NCI-H510A (cell line): ENCODE data around the gene ELL.

Experiments
- DNase-seq: peaks from one replicate; lab custom pipeline; 2025; lab: John Stamatoyannopoulos, UW

The ELL gene

DNA sequence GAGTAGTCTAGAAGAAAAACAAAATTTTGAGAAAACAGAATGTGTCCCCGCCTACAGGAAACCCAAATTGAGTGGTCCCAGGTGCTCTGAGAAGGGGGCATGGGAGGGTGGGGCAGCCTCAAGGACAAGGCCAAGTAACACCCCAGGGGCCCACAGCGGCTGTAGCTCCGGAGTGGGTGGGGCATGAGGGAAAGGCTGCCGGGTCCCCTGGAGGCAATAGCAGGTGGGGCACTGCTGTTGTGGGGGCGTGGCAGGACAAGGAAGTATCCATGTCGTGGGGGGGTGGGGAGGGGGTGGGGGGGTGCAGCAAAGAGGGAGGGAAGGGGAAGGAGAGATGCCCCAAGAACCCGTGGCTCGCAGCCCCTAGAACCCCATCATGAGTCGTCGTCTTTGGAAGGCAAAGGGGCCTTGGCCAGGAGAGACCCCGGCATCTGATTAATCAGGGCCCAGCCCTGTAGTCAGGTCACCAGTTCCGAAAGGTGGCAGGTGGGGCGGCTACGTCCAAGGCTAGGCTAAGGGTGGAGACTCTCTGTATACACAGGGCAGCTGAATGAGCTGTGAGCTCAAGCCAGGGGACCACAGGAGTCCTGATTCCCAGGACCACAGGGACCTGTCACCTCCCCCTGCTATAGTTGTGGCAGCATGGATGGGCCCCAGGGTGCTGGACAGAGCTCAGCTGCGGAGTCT is 76.5 kb downstream of the ELL start:
- DNase-seq, result no peak

DNA sequence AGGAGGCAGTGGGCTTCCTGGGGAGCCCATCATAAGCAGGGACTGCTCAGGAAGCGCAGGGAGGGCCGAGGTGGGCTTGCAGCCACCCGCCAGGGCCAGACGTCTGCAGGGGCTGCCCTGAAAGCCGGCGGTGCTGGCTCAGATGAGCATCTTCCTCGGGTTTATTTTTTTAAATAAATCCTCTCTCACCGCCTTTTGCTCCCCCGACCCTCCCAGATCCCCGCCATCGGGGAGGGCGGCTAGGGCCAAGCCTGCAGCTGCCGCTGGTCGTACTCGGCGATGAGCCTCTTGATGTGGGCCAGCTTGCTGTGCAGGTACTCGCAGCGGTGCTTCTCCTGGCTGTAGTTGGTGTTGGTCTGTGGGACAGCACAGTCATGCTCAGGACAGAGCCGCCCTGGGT is 77.4 kb downstream of the ELL start:
- DNase-seq, result no peak

DNA sequence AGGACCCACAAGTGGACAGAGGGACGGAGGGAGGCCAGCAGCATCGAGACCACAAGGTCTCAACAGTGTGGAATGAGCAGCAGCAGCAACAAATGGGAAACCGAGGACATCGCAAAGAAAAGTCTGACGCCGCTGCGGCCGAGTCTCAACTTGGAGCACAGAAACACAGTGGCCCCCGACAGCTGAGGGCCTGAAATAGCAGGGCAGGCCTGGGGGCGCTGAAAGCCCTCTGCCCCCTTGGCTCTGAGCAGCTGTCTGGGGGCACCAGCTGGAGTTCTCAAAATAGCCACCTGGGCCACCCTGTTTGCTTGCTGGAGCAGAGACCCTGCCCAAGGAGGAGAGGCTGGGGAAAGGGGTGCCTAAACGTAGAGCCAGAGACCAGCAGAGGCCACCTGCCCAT is 78.0 kb downstream of the ELL start:
- no peak for DNase-seq

DNA sequence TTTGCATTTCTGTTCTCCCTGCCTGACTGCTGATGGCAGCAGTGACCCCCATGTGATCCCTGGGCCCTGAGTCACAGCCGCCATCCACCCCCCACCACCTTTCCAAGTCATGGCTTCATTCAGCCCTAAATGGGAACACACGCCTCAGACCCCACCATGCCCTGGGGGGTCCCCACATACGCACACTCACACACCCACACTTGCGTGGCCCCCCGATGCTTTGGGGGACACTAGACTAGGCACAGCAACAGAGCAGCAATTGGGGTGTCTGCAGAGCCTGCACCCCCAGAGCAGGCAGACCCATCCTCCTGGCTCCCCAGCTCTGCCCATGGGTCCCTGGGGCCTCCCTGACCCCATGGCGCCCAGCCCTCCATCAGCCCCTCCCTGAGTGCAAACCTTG is 78.5 kb downstream of the ELL start:
- DNase-seq, result no peak

DNA sequence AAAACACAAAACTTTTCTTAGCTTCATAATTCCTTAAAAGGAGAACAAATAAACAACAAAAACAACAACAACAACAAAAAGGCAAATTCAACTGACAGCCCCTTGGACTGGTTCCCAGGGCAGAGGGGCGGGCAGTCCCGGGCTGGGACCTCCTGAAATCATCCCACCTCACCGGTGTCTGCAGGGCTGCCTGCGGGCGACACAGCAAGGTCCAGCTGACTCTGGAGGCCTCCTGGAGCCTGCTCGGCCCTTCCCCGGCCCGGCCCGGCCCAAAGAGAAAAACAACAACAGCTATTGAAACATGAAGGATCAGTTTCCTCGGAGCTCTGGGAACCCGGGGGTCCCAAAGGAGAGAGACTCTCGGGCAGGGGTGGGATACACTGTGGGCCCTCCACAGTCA is 78.9 kb downstream of the ELL start:
- no peak for DNase-seq

DNA sequence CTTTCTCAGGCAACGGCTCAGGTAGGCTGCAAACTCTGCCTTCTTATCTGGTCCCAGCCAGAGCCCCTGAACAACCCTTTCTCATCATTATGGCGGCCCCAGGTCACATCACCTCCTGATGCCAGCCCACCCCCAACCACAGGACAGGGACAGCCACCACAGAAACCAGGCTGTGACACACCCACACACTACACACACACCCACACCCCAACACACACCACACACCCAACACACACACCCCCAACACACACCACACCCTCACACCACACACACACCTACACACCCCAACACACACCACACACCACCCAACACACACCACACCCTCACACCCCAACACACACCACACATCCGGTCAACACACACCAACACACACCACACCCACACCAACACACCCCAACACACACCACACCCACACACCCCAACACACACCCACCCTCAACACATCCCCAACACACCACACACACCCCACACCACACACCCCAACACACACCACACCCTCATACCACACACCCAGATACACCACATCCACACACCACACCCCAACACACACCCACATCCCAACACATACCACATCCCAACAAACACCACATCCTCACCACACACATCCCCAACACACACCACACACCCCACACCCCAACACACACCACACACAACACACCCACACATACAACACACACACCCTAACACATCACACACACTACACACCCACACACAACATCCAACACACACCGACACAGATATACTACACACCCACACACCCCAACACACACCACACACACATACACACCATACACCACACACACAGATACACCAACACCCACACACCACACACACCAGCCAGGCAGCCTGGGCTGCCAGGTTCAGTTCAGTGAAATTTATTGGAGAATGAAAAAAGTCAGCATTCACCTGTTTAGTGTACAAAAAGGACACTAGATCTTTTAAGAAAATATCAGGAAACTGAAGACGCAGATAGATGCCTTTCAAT is 79.8 kb downstream of the ELL start:
- DNase-seq, result no peak

DNA sequence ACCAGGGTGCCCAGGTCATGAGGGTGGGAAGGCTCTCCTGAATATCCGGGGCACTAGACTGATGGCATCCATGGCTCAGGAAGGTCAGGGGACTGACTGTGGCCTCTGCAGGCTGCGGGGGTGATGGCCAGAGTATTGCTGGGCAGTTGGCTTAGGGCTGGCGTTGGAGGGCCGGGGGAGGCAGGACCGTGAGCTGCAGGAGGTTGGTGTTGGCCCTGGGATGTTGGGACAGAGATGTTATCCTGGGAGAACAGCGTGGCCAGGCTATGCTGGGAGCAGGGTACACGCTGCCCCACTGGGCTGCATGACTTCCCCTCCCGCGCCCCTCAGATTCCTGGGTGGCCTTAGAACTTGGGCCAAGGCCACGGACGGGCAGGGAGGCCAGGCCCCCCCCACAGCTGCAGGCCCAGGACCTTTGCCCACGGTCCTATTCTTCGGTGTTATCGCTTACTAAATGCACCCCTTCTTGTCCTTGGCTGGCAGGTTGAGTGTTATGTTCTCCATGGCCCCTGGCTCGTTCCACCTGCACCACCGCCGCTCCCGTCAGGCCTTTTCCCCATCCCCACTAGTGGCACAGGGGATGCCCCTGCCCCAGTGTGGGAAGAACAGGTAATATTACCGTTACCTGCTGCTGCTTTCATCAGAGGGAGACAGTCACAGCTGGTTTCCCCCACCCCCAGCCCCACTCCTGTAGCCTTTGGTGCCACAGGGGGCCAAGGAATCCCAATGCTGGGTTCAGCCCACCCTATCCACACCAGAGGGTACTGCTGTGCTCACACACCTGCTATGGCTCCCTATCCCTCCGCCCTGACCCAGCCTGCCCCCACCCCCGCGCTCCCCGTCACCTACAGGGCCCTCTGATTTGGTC is 80.7 kb downstream of the ELL start:
- no peak for DNase-seq

DNA sequence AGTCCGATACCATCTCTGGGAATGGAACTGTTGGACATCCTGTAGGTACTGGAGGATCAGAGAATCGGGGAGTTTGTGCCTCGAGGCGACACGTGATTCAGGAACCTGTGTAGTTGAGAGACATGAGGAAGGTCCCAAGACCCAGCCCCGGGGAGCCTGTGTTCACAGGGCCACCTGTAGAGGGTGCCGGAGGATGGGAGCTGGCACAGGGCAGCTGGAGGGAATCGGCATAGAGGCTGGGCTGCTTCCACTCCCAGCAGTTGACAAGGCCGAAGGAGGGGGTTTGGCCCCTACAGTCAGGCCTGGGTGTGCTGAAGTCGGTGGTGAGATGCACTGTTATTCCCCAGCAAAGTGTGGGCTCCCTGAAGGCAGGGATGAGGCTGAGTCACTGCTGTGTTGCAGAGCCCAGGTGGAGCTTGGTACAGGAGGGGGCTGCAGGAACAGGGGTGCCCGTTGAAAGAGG is 81.4 kb downstream of the ELL start:
- DNase-seq, result peak; percentile 45

DNA sequence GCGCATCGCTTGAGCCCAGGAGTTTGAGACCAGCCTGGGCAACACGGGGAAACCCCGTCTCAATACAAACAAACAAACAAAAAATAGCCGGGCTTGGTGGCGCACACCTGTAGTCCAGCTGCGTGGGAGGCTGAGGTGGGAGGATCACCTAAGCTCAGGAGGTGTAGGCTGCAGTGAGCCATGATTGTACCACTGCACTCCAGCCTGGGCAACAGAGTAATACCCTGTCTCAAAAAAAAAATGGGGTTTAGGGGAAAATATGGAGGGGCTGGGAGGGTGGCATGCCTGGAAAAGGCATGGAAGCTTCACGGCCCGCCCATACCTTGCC is 82.0 kb downstream of the ELL start:
- DNase-seq, result no peak

DNA sequence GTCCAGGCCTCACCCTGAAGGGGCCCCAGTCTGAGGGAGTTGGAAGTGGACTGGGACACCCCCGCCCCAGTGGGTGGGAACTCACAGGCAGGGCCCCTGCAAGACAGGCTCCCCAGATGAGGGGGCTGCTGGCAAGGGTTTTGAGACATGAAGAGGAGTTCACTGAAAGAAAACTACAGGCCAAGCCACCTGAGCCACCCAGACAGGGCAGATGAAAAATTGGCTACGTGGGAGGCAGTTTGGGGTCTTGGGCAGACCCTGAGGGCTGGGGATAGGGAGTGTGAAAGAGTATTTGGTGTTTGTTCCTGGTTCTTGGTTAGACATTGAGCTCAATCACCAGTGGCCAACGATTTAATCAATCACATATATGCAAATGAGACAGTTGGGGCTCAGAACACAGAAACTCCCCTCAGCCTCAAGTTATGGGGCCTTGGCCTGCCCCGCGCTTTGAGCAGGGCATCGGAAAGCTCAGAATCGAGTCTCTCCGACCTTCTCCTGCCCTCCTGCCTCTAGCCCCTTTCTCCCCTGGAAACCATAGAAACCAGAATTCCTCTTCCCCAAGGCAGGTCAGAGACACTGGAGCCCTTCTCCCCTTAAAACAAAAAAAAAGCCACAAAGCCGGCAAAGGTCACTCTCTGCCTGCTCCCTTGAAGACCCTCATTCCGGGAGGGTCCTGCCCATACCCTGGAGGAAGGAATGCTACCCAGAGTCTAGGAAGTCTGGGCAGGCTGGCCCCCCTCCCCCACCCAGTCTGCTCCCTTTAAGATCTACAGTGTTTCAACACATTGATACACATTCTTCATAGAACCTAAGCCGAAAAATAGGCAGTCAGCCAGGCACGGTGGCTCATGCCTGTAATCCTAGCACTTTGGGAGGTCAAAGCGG is 82.6 kb downstream of the ELL start:
- DNase-seq, result no peak

DNA sequence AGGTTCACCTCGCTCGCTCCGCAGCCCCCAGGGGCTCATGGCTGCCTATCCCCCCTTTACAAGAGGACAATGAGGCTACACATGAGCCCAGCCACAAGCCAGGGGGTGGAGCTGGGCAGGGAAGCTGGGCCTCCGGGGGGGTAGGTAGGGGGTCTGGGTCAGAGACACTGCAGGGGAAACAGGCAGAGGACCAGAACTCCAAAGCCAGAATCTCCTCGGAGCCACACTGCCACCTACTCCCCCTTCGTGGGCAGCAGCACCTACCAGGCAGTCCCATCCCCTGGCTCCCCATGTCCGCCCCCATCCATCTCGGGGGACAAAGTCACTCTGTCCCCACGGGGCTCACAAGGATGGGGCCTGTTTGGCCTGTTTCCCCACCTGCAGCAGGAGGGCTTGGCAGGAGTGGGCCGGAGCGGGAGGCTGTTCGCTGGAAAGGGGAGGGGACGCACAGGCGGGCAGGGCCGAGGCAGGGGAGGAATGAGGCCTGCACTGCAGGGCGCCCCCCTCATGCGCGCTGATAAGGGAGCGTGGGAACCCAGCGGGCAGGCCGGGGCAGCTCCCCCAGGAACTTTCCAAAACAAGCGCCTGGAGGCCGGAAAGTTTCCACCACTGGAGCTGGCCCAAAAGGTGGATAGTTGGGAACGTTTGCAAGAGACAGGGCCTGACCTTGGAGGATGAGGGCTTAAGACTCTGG is 83.4 kb downstream of the ELL start:
- no peak for DNase-seq

DNA sequence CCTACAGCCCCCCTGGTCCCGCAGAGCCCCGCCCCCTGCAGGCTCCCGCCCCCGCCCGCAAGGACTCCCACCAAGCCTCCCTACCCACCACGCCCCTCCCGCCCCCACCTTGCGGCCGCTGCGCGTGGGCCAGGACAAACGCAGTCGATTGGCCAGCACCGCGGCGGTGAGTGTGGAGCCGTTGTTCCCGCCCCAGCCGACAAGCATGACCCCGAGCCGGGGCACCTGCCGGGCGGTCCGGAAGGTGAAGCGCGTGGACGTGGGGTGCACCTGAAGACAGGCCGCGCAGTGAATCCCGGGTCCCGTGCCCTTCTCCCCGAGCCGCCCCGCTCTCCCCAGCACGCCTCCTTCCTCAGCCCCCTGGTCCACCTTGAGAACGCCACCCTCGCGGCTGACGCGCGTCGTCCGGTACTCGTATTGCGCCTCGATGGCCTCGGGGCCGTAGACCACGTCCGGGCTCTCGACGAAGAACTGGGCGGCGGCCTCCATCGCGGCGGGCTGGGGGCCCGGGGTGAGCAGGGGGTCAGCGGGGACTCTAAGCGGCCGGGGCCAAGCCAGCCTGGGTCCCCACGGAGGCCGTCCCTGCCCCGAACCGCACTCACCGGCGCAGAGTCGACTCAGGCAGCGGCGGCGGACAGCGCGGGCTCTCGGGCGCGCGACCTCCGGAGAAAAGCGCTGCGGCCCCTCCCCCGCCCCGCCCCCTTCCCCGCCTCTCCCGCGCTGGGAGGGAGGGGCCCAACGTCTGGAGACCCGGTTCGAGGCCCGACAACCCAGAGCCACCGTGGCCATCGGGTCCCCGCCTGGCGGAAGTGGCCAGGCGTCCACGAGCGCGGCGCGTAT is 84.2 kb downstream of the ELL start, which contains the start of gene ISYNA1:
ISYNA1 (minus strand) TSS at position 643 of the 840 bp plus-strand sequence; CDS start at position 489, 154 bp downstream.
- DNase-seq, result no peak

DNA sequence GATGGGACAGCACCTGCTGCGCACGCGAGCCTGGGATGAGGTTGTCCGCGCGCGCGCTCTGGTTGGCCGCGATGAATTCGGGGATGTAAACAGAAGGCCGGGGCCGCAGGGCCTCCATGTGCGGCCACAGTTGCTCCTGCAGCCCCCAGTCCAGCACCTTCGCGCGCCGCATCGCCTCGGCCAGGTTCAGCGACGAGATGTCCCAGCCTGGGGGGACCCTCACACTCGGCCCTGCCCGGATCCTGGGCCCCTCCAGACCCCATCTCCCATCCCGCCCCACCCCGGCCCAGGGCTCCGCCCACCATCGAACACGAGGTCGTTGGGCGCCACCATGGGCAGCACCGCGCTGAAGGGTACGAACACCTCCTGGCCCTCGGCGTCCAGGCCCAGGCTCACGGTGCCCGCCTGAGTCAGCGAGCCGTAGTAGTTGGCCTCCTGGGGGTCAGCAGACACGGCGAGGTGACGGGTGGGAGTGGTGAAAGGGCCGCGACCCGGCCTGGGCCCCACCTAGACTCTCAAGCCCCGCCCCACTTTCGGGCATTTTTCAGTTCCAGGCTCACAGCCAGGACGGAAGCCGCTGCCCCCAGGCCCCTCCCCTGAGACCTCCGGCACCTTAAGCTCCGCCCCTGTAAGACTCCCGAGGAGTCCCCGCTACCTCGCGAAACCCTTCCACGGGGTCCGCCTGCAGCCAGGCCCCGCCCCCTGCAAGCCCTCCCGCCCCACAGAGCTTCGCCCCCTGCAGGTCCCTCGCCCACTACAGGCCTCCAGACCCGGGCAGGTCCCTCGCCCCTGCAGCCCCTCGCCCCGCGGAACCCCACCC is 85.0 kb downstream of the ELL start:
- no peak for DNase-seq

DNA sequence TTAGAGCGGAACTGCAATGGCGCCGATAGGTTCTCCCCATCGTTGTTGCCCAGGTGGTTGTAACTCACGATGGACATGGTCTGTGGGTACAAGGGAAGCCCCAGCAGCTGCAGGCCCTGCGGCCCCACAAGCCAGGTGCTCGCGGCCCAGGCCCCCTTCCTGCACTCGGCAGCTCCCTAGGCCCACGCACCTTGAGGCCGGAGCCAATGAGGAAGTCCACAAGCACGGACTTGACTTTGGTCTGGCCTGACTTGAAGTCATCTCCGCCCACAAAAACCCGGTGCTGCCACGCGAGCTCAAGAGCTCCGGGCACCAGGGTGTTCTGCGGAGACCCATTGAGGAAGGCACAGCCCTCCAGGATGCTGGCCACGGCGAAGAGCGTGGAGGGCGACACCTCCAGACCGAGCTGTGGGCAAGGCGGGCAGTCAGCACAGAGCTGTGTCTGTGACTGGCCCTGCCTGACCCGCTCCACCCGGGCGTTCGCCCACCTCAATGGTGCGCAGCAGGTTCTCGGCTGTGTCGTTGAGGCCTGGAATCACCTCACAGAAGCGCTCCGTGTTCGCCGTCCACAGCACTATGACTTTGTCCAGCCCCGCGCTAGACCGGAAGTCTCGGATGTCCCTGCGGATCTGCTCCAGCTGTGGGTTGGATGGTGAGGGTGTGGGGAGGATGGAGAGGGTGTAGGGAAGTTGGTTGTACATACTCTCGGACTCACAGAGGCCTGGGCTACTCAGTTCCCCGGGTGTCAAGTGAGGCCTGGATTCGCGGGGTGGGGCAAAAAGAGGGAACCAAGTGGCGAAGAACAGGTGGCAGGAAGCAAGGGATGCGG is 85.8 kb downstream of the ELL start:
- no peak for DNase-seq

DNA sequence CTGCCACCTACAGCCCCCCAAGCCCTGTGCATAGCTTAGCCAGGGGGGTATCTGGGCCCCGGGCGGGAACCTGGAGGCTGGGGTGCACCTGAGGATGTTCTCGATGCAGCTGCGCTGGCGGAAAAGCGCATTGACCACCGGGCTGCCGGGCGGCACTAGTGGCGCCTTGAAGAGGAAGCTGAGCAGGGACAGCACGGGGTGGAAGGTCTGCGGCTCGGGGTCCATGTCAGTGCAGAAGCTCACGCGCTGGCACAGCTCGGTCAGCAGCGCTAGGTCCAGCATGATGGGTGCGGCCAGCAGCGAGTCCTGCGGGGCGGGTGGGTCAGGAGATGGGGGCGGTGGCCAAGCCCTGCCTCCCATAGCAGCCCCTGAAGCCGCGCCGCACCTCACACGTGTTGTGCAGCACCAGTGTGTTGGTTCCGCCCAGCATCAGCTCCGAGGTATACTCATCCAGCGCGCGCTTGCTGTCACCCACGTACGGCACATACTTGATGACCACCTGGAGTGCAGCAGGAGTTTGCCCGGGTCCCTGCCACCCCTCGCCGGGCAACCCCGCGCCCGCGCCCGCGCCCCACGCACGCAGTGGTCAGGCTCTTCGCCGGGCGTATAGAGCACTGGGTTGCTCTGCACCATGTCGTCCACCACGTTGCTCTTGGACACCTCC is 86.6 kb downstream of the ELL start:
- no peak for DNase-seq

DNA sequence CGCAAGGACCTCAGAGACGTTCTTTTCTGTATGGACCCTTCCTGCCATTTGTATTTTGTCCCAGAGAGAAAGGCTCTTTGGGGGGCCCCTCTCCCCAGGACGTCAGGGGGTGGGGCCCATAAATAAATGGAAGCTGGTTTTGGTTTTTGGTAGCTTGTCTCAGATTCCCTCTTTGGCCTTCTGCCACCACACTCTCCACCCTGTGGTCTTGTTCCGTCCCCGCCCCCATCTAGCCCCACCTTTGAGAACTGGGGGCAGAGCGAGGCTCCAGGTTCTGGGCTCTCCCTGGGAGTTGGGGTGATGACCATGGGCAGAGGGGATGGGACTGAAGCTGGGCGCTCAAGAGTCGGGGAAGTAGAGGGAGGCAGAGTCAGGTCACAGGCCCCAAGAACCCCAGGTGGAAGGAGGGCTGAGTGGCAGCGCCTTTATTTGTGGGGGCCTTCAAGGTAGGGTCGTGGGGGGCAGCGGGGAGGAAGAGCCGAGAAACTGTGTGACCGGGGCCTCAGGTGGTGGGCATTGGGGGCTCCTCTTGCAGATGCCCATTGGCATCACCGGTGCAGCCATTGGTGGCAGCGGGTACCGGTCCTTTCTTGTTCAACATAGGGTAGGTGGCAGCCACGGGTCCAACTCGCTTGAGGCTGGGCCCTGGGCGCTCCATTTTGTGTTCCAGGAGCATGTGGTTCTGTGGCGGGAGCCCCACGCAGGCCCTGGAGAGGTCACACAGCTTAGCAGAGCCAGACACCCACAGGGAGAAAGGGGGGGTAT is 87.3 kb downstream of the ELL start:
- DNase-seq, result no peak
